Iris pigment epithelial cell (primary cell): ENCODE results near the gene SWT1.
"Not testable (repeated sequence)": the region's sequence is repeated elsewhere in the genome, so short reads cannot be mapped to it uniquely, and the experiment has no call there.

Experiments
- DNase-seq: peaks from one replicate; pipeline ENCODE4 v3.0.0-alpha.2; 2011; ENCODE audit warnings: low read depth

The SWT1 gene

DNA sequence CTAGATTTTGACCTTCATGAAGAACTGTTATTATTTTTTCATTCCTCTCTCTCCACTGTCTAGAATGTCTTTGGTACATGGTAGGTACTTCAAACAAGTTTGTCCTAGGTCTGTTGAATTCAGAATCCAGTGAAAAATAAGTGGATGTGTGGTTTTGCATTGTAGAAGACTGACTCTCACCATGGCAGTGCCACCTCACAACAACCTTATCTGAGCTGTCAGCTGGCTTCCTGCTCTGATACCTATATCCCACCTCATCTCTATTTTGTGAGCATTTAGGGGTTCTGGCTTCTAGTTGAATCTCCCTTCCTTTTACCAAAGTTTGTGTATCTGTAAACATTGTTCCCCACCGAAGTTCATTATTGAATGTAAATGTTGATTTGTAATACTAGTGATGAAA lies 9.1 kb downstream of the SWT1 start:
- DNase-seq = no peak

DNA sequence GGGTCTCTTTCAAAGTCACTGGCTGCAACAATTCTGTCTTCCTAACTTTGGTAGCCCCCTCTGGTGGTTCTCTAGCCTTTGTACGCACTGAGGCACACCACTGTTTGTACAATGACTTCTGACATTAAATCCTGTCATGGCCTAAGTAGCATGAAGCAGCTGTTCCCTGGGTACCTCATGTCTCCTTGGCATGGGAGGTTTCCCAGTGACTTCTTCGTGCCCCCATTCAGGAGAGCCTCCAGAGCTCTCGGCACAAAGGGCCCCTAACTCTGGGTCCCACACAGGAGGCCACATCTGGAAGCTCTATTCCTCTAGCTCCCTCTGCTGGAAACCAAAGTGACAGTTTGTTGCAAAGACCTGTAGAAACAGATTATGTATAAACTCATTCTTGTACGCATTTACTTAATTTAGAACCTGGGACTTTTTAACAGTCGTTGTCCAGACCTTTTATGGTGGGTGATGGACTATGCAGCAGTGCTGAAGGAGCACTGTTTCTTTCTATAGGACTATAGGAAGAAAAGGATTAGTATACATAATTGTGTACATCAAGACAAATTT lies 13.4 kb downstream of the SWT1 start:
- peak; percentile 59 for DNase-seq

DNA sequence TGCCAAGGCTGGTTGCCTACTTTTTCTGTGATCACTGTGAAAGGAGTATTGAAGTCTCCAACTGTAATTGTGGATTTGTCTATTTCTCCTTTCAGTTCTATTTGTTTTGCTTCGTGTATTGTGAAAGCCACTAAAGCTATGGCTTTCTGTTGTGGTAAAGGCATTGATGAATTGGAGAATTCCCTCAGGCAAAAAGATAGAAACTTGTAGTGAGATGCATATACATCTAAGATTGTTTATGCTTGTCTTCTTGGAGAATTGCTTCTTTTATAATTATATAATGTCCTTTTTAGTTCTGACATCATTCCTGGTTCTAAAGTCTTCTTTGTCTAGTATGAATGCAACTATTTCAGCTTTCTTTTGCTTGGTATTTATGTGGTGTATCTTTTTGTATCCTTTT lies 36.8 kb downstream of the SWT1 start:
- no peak for DNase-seq

DNA sequence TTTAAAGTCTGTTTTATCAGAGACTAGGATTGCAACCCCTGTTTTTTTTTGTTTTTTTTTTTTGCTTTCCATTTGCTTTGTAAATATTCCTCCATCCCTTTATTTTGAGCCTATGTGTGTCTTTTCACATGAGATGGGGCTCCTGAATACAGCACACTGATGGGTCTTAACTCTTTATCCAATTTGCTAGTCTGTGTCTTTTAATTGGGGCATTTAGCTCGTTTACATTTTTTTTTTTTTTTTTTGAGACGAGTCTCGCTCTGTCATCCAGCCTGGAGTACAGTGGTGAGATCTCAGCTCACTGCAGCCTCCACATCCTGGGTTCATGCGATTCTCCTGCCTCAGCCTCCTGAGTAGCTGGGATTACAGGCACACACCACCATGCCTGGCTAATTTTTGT lies 41.7 kb downstream of the SWT1 start:
- DNase-seq = not testable (repeated sequence)

DNA sequence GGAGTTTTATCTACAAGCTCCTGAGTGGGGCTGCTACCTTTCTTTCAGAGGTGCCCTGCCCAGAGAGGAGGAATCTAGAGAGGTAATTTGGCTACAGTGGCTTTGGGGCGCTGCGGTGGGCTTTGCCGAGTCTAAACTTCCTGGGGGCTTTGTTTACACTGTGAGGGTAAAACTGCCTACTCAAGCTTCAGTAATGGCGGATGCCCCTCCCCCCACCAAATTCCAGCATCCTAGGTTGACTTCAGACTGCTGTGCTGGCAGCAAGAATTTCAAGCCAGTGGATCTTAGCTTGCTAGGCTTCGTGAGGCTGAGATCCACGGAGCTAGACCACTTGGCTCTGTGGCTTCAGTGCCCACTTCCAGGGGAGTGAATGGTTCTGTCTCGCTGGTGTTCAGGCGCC lies 43.9 kb downstream of the SWT1 start:
- no peak for DNase-seq

DNA sequence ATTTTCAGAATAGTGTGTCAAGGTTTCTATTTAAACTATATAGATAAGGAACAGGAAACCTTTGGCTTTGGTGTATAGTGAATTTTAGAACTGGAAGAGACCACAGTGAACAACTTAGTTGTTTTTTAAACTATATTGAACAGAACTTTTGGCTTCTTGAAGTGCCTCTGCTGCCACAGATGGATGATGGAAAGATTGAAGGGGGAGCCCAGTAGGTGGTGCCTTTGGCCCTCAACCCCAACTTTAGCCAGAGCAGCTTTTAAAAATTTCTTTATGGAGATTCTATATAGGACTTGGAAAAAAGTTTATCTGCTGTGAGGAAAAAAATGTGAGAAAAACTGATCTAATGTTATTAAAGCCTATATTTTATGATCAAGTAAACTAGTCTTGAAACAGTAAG lies 50.2 kb downstream of the SWT1 start:
- no peak for DNase-seq

DNA sequence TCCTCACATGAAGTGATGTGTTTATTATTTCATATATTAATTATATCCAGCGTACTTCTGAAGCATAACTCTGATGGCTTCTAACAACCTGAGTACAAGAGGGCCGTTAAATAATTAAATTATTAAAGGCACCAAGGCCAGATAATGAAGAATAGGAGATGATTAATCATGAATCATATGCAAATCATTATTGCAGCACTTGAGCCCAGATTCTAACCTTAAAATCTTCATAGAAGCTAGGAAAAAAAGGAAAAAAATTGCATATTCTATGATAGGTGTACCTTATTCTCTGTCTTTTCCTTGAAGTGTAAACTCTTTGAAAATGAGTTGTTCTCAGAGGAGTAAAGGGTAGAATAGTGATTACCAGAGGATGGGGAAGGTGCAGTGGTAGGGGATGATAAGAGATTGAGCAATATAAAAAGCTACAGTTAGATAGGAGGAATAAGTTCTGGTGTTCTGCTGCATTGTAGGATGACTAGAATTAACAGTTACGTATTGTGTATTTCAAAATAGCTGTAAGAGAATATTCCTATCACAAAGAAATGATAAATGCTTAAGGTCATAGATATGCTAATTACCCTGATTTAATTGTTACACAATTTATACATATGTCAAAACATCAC lies 51.1 kb downstream of the SWT1 start:
- DNase-seq = no peak

DNA sequence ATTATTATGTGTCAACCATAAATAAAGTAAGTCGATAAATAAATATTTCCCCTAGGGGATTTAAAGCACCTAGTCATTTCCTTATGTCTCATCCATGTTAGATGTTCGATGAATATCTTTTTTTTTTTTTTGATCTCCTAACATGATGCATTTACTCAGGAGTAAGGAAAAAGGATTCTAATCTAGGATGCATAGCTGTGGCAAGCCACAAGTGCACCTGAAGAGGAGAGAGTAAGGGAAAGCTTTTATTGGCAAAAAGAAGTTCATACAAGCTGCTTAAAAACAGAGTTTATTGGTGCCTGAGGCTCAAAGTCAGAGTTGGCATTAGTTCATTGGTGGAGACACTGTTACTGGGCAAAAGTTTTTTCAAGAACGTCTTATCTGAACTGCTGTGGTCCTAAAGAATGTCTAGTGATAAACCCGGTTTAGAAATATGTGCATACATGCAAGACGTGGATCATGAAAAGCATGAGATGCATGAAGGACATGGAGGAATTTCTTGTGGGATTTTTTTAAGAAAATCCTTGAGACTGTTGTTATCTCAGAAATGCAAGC lies 51.7 kb downstream of the SWT1 start:
- peak; percentile 20 for DNase-seq

DNA sequence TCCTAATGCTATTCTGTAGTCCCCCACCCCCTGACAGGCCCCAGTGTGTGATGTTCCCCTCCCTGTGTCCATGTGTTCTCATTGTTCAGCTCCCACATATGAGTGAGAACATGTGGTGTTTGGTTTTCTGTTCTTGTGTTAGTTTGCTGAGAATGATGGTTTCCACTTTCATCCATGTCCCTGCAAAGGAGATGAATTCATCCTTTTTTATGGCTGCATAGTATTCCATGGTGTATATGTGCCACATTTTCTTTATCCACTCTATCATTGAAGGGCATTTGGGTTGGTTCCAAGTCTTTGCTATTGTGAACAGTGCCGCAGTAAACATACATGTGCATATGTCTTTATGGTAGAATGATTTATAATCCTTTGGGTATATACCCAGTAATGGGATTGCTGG lies 52.4 kb downstream of the SWT1 start:
- DNase-seq = not testable (repeated sequence)

DNA sequence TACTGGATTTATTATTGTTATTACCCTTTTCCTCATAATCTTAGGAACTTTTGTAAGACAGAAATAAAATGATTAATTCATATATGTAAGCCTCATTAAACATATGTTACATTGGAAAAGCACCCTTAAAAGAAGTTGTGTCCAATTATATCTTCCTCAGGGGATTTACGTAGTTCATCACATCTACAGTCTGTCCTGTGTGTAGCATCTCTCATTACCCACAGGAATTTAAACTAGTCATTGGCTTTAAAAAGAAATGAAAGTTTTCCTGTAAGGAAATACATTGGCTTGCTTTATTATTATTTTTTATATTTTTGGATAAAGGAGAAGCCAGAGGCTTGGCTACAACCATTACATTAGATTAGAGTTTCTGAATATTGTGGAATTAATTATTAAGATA lies 56.1 kb downstream of the SWT1 start:
- DNase-seq = peak; percentile 73

DNA sequence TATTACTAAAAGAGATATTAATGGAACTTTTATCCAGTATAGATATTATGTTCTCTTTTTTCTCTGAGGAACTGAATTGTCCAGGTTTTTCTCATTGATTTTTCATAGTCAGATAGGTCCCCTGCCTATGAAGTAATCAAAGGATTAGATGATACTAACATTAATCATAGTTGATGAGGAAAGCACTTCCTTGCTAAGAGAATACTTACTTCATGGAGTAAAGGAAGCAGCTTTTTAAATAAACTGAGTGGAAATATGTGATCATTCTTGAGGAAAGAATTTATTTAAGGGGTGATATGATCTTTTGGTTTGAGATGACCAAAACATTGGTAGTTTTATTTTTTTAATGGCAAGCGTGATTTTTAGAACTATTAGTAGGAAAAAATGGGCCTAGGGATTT lies 58.9 kb downstream of the SWT1 start:
- DNase-seq = peak; percentile 54

DNA sequence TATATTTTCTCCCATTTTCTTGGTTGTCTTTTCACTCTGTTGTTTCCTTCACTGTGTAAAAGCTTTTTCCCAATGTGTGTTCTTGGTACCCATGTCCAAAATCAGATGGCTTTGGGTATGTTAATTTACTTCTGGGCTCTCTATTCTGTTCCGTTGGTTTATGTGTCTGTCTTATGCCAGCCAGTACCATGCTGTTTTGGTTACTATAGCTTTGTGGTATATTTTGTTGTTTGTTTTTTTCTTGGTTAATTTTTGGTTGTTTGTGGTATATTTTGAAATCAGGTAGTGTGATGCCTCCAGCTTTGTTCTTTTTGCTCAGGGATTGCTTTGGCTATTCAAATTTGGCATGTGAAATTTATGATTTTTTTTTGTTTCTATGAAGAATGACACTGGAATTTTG lies 67.2 kb downstream of the SWT1 start:
- DNase-seq = no peak

DNA sequence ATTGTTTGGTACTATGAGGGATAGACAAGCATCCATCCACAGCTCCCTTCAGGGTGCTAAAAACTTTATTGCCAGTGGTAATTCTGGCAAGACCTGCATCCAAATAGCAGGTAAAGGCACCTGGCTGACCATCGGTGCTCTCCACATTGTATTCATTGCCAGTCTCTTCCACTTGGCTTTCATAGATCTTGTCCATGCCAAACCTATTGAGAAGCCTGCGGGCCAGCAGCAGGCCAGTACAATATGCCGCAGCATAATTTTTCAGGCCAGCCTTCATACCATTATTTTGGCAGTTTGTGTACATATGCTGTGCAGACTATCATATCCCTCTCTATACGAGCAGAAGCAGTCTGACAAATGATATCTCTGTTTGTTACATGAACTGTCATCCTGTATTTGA lies 70.2 kb downstream of the SWT1 start:
- no peak for DNase-seq

DNA sequence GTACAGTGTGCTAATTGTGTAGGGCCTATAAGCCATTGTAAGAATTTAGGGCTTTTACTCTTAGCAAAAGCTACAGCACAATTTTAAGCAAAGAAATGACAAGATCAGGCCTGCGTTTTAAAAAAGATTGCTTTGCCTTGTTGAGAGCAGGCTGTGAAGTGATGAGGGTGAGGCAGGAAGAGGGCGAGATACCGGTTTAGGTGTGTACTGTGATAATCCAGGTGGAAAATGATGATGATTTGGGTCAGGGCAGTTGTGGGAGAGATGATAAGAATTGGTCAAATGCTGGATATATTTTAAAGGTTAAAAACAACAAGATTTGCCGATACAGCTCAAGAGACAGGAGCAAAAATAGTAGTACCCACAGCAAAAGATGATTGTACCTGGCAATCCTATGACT lies 72.0 kb downstream of the SWT1 start:
- DNase-seq = no peak

DNA sequence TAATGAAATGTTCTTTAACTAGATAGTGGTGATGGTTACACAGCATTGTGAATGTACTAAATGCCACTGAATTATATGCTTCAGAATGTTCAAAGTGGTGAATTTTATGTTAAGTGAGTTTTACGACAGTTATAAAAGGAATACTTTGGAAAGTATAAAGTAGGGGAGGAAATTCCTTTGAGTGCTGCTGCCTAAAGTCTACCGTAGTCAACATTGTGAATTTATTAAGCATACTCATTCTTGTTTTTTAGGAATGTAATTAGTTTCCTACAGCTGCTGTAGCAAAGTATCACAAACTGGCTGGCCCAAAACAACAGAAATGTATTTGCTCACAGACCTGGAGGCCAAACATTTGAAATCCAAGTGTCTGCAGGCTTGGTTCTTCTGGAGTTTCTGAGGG lies 73.0 kb downstream of the SWT1 start:
- no peak for DNase-seq

DNA sequence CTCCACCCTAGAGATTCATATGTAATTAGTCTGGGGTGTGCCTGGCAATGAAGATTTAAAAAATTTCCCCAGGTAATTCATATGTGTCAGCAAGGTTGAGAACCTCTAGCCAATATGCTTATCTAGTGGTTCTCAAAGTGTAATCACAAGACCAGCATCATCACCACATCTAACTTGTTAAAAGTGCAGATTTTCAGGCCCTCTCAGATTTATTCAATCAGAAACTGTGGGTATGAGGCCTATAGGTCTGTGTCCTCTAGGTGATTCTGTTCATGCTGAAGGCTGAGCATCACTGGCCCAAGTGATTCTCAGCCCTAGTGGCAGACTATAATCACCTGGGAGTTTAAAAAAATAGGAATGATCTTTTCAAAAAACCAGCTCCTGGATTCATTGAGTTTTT lies 75.9 kb downstream of the SWT1 start:
- DNase-seq = no peak

DNA sequence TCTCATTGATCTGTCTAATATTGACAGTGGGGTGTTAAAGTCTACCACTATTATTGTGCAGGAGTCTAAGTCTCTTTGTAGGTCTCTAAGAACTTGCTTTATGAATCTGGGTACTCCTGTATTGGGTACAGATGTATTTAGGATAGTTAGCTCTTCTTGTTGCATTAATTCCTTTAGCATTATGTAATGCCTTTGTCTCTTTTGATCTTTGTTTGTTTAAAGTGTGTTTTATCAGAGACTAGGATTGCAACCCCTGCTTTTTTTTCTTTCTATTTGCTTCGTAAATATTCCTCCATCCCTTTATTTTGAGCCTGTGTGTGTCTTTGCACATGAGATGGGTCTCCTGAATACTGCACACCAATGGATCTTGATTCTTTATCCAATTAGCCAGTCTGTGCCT lies 77.2 kb downstream of the SWT1 start:
- not testable (repeated sequence) for DNase-seq

DNA sequence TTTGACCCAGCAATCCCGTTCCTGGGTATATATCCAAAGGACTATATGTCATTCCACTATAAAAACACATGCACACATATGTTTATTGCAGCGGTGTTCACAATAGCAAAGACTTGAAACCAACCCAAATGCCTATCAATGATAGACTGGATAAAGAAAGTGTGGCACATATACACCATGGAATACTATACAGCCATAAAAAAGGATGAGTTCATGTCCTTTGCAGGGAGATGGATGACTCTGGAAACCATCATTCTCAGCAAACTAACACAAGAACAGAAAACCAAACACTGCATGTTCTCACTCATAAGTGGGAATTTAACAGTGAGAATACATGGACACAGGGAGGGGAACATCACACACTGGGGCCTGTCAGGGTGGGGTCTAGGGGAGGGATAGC lies 80.2 kb downstream of the SWT1 start:
- DNase-seq = not testable (repeated sequence)

DNA sequence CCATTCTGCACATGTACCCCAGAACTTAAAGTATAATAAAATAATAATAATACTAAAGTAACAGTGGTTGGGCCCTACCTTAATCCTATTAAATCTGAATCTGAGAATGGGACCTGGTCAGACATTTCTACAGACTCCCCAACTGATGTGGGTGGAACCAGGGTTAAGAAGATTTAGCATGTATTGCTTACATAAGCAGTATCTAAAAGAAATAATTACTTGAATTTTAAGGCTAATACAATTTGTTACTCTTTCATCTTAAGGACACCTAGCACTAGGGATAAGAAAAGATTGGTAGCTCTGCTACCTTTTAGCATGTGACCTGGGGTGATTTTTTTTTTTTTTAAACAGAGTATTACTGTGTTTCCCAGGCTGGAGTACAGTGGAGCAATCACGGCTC lies 80.7 kb downstream of the SWT1 start:
- DNase-seq = no peak

DNA sequence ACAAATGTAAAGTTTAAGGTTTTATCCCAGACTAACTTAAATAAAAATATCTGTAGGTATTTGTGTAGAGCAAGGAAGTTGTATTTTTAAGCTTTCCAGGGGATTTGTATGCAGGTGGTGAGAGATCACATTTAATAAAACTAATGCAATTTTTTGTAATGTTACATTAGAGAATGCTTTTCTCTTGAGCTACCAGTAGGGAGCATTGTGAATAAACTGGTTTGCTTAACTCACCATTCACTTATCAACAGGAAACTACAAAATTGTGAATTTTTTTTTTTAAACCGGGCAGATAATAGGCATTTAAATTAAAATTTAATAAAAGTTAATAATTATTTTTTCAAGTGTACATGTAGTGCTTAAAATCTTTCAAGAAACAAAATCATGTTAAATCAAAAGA lies 81.5 kb downstream of the SWT1 start:
- DNase-seq = peak; percentile 35

DNA sequence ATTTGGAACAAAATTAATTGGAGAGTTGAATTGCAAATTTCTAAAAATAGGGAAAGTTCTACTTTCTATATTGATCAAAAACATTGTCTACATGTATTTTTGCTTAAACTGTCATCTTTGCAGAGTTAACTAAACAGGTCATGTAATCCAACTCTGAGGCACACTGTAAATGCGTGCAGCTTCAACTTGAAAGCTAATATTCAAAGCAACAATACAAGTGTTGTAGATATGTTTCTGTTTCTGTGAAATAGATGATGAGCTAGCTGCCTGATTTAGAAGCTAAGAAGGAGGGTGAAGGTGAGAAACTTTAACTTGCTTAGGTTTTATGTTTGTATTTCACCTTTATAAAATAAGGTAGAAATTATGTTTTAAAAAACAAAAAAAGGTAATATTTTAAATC lies 82.9 kb downstream of the SWT1 start:
- no peak for DNase-seq

DNA sequence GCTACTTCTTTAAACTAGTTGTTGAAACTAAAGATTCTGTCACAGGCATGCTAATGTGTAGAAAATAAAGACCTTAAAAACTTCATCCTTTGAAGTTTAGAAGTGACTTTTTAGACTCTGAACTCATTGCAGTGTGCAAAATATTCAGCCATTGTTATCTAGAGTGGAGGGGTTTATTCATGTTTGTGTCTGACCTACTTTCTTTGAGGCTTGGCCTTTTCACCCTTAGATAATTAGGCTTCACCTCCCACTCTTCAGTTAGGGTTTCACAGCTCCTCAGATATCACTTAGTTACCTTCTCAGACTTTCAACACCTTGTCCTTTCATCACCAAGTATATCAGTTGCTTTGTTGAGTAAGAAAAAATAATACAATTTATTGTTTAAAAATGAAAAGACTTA lies 84.2 kb downstream of the SWT1 start:
- DNase-seq = no peak

DNA sequence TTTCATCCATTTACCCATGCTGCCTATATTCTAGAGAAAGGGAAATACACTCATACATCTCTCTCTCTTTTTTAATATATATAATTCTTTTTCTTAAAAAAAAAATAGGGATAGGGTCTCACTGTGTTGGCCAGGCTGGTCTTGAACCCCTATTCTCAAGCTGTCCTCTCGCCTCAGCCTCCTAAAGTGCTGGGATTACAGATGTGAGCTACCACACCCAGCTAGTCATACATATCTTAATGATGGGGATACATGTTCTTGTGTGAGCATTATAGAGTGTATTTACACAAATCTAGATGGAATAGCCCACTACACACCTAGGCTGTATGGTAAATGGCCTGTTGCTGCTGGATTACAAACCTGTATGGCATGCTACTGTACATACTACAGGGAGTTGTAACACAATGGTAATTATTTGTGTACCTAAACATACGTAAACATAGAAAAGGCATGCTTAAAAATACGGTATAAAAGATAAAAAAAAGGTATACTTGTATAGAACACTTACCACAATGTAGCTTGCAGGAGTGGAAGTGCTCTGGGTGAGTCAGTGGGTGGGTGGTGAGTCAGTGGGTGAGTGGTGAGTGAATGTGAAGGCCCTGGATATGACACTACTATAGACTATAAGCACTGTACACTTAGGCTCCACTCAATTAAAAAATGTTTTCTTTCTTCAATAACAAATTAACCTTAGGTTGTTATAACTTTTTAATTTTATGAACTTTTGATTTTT lies 87.2 kb downstream of the SWT1 start:
- DNase-seq = peak; percentile 92

DNA sequence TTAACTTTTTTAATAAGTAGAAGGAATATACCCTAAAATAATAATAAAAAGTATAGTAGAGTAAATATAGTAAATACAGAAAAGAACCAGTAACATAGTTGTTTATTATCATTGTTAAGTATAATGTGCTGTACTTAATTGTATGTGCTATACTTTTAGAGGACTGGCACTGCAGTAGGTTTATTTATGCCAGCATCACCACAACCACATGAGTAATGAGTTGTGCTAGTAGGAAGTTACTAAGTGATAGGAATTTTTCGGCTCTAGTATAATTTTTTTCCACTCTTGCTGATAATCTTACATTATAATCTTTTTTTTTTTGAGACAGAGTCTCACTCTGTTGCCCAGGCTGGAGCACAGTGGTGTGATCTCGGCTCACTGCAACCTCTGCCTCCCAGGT lies 88.5 kb downstream of the SWT1 start:
- peak; percentile 22 for DNase-seq
